NCI-H524 (cell line): ENCODE measurements around the gene ANKS1B.

Experiments used
- DNase-seq, 2 experiments: peaks; one replicate each; lab custom pipeline; 2025; lab: John Stamatoyannopoulos, UW

The ANKS1B gene

GRCh38 chr12:98817742-98818141 lies 1167.0 kb downstream of the ANKS1B start:
- no peak for DNase-seq

GRCh38 chr12:98816720-98817119 lies 1168.0 kb downstream of the ANKS1B start:
- DNase-seq, result no peak

- no peak for DNase-seq
These were observed 1170.5 kb downstream of the ANKS1B start for GRCh38 chr12:98814254-98814653.

- no peak for DNase-seq
These were observed 1172.5 kb downstream of the ANKS1B start for GRCh38 chr12:98812225-98812624.

- no peak for DNase-seq
These were observed 1176.4 kb downstream of the ANKS1B start for GRCh38 chr12:98808243-98808875.

- no peak for DNase-seq
These were observed 1177.5 kb downstream of the ANKS1B start for GRCh38 chr12:98807187-98807586.

GRCh38 chr12:98803468-98804209 lies 1181.1 kb downstream of the ANKS1B start:
- no peak for DNase-seq

- DNase-seq, result no peak
These were observed 1184.9 kb downstream of the ANKS1B start for GRCh38 chr12:98799822-98800221.

GRCh38 chr12:98799146-98799810 lies 1185.5 kb downstream of the ANKS1B start:
- no peak for DNase-seq

- no peak for DNase-seq
These were observed 1187.5 kb downstream of the ANKS1B start for GRCh38 chr12:98797200-98797599.

GRCh38 chr12:98796745-98797144 lies 1188.0 kb downstream of the ANKS1B start:
- no peak for DNase-seq

GRCh38 chr12:98793121-98793520 lies 1191.6 kb downstream of the ANKS1B start:
- DNase-seq, result no peak

GRCh38 chr12:98791406-98791805 lies 1193.3 kb downstream of the ANKS1B start:
- no peak for DNase-seq

GRCh38 chr12:98788396-98788795 lies 1196.3 kb downstream of the ANKS1B start:
- DNase-seq, result no peak

GRCh38 chr12:98786653-98787052 lies 1198.1 kb downstream of the ANKS1B start:
- no peak for DNase-seq

GRCh38 chr12:98783420-98783819 lies 1201.3 kb downstream of the ANKS1B start:
- DNase-seq, result no peak

GRCh38 chr12:98780261-98780660 lies 1204.5 kb downstream of the ANKS1B start:
- no peak for DNase-seq

GRCh38 chr12:98772818-98773217 lies 1211.9 kb downstream of the ANKS1B start:
- DNase-seq, result no peak

GRCh38 chr12:98771811-98772752 lies 1212.7 kb downstream of the ANKS1B start:
- DNase-seq, result no peak

GRCh38 chr12:98770230-98770629 lies 1214.5 kb downstream of the ANKS1B start:
- no peak for DNase-seq

GRCh38 chr12:98769068-98769467 lies 1215.7 kb downstream of the ANKS1B start:
- DNase-seq, result no peak

- DNase-seq, result no peak
These were observed 1217.5 kb downstream of the ANKS1B start for GRCh38 chr12:98767248-98767647.
